ENCODE measurements around the gene TARS2. TPM values are rescaled to one million over a fixed set of nuclear protein-coding genes. Genes with fewer than 3 reads are reported as not detected.

The TARS2 gene
- total and polyA plus RNA-seq, 2 of the 13 experiments (the other 11 are each of a cell fraction or from before 2014, with no cell fraction given), result 21.3 to 22.8 TPM

- TF ChIP-seq, protein P1, sequence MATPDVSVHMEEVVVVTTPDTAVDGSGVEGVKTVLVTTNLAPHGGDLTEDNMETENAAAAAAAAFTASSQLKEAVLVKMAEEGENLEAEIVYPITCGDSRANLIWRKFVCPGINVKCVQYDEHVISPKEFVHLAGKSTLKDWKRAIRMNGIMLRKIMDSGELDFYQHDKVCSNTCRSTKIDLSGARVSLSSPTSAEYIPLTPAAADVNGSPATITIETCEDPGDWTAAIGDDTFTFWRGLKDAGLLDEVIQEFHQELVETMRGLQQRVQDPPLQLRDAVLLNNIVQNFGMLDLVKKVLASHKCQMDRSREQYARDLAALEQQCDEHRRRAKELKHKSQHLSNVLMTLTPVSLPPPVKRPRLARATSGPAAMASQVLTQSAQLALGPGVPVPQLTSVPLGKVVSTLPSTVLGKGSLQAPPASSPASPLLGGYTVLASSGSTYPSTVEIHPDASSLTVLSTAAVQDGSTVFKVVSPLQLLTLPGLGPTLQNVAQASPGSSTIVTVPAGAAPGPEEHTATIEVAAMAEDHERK (CRISPR knock-in tag; IDR thresholded peaks at IDR 0.05; ENCODE audit: low read depth), result no peak
- TF ChIP-seq ZNF530 (CRISPR knock-in tag; IDR thresholded peaks at IDR 0.05; ENCODE audit: low read depth) (no peak), RBFOX2 (IDR thresholded peaks at IDR 0.05; ENCODE audit: low read depth, low read length) (no peak), NFE2 (CRISPR knock-in tag; IDR thresholded peaks at IDR 0.05) (no peak), ZNF337 (CRISPR knock-in tag; IDR thresholded peaks at IDR 0.05; ENCODE audit: borderline replicate concordance, low read depth) (0 out of 2 replicates have a peak, but pooled peaks have one; percentile 19), JUND (CRISPR knock-in tag; IDR thresholded peaks at IDR 0.05) (no peak), POLR2A (IDR thresholded peaks at IDR 0.05; ENCODE audit: insufficient read depth in 1 of 2, low read depth in 2 of 2, low read length in 2 of 2) (peak in 1 of 2 experiments; percentile 57; a peak in 3 of 4 replicates), ZNF432 (CRISPR knock-in tag; IDR thresholded peaks at IDR 0.05; ENCODE audit: borderline replicate concordance) (no peak), PBX3 (CRISPR knock-in tag; IDR thresholded peaks at IDR 0.05; ENCODE audit: borderline replicate concordance) (no peak), ATF7 (IDR thresholded peaks at IDR 0.05) (no peak), ATF7 (CRISPR knock-in tag; IDR thresholded peaks at IDR 0.05) (no peak), MAF1 (CRISPR knock-in tag; IDR thresholded peaks at IDR 0.05; ENCODE audit: borderline replicate concordance) (no peak), SNAPC2 (CRISPR knock-in tag; IDR thresholded peaks at IDR 0.05) (no peak), RFXAP (CRISPR knock-in tag; IDR thresholded peaks at IDR 0.05; ENCODE audit: borderline replicate concordance) (peak; percentile 73; the same call in 1 of the 2 replicates), HMGA1 (CRISPR knock-in tag; conservative IDR thresholded peaks at IDR 0.05) (no peak), NRL (CRISPR knock-in tag; IDR thresholded peaks at IDR 0.05; ENCODE audit: borderline replicate concordance) (peak; percentile 18; the same call in 1 of the 2 replicates), EP300 (IDR thresholded peaks at IDR 0.05; ENCODE audit: low read depth in 2 of 2, low read length in 2 of 2) (no peak), EP300 (CRISPR knock-in tag; IDR thresholded peaks at IDR 0.05; ENCODE audit: borderline replicate concordance) (no peak), ZNF44 (CRISPR knock-in tag; IDR thresholded peaks at IDR 0.05) (no peak), CSRNP2 (CRISPR knock-in tag; conservative IDR thresholded peaks at IDR 0.05; ENCODE audit: low read depth) (no peak), NCOR1 (IDR thresholded peaks at IDR 0.05; ENCODE audit: borderline replicate concordance, low read length) (no peak), TOE1 (CRISPR knock-in tag; IDR thresholded peaks at IDR 0.05) (no peak)
- TF ChIP-seq, protein P2, sequence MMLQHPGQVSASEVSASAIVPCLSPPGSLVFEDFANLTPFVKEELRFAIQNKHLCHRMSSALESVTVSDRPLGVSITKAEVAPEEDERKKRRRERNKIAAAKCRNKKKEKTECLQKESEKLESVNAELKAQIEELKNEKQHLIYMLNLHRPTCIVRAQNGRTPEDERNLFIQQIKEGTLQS (CRISPR knock-in tag; IDR thresholded peaks at IDR 0.05), result 0 out of 2 replicates have a peak, but pooled peaks have one; percentile 24
- TF ChIP-seq, protein P3, sequence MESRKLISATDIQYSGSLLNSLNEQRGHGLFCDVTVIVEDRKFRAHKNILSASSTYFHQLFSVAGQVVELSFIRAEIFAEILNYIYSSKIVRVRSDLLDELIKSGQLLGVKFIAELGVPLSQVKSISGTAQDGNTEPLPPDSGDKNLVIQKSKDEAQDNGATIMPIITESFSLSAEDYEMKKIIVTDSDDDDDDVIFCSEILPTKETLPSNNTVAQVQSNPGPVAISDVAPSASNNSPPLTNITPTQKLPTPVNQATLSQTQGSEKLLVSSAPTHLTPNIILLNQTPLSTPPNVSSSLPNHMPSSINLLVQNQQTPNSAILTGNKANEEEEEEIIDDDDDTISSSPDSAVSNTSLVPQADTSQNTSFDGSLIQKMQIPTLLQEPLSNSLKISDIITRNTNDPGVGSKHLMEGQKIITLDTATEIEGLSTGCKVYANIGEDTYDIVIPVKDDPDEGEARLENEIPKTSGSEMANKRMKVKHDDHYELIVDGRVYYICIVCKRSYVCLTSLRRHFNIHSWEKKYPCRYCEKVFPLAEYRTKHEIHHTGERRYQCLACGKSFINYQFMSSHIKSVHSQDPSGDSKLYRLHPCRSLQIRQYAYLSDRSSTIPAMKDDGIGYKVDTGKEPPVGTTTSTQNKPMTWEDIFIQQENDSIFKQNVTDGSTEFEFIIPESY (CRISPR knock-in tag; IDR thresholded peaks at IDR 0.05), result no peak
These were observed 65.1 kb downstream of the TARS2 start (continued) for GRCh38 chr1:150552128-150552910.
